HG02840 (cell line): ENCODE results near the gene PHF21B.

Experiments
- ATAC-seq: cut with Tn5 transposase; IDR thresholded peaks from one replicate; pipeline ENCODE4 v1.9.1; 2021; ENCODE audit warnings: mild to moderate bottlenecking, moderate library complexity, moderate number of reproducible peaks; ENCODE audit not compliant: unreplicated experiment, low FRiP score

Gene PHF21B

GRCh38 chr22:44994399-44995104 is 15.3 kb downstream of the PHF21B start:
- ATAC-seq = no peak

- no peak for ATAC-seq
These were observed 17.6 kb downstream of the PHF21B start for GRCh38 chr22:44992166-44992565.

- no peak for ATAC-seq
These were observed 18.6 kb downstream of the PHF21B start for GRCh38 chr22:44991218-44991617.

GRCh38 chr22:44990810-44991209 is 19.0 kb downstream of the PHF21B start:
- ATAC-seq = no peak

GRCh38 chr22:44990328-44990727 is 19.5 kb downstream of the PHF21B start:
- no peak for ATAC-seq

DNA sequence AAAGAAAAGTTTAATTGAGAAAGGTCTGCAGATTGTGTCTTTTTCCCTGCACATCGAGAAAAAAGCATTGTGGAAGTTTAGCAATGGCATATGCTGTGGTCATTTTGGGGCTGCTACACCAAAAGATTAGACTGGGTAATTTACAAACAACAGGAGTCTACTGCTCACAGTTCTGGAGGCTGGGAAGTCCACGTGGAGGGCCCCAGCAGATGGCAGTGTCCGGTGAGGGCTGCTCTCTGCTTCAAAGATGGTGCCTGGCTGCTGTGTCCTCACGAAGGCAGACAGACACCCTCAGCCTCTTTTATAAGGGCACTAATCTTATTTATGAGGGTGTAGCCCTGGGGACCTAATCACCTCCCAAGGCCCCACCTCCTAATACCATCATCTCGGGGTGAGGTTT is 21.1 kb downstream of the PHF21B start:
- no peak for ATAC-seq

- no peak for ATAC-seq
These were observed 22.9 kb downstream of the PHF21B start for GRCh38 chr22:44986926-44987325.

DNA sequence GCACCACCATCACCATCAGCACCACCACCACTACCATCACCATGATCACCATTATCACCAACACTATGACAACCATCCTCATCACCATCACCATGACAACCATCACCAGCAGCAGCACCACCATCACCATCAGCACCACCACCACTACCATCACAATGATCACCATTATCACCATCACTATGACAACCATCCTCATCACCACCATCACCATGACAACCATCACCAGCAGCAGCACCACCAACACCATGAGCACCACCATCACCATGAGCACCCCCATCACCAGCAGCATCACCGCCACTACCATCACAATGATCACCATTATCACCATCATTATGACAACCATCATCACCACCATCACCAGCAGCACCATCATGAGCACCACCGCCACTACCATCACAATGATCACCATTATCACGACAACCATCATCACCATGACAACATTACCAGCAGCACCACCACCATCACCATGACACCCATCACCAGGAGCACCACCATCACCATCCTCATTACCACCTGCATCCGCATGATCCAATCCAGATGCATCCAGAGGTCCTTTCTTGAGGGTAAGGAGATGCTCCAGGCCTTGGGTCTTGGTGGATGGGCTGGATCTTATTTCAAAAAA is 23.8 kb downstream of the PHF21B start:
- ATAC-seq = no peak

DNA sequence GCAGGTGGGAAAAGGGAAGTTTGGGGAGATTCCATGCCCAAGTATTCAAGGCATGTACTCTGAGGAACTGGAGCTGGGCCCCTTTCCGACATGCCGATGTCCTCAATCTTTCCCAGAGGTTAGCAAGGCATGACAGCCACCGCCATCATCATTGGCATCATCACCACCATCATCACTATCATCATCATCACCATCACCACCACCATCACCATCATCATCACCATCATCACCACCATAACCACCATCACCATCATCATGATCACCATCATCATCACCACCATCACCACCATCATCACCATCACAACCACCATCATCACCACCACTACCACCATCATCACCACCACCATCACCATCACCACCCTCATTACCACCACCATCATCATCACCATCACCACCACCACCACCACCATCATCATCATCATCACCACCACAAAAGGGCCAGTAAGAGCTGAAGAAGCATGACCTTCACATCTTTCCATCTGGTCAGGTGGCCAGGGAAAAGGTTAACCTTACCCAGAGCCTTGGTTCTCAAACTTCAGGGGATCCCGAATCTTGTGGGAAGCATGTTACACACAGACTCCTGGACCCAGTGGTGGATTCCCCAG is 25.8 kb downstream of the PHF21B start:
- ATAC-seq = no peak

DNA sequence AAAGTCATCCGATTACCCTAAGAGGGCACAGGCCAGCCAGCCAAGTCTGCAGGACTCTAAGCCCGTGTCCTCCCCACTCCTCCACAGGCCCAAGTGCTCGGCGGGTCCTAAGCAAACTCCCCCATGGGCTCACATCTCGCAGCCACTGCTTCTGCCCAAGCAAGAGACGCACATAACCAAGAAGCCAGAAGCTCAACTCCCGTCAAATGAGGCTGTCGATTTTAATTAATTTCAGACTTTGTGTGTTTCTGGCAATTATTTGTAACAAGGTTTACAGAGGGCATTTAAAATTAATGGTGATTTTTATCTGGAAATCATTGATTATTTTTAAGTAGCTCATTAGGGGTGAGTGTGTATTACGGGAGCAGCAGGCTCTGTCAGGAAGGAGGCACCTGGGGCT is 27.4 kb downstream of the PHF21B start:
- no peak for ATAC-seq

DNA sequence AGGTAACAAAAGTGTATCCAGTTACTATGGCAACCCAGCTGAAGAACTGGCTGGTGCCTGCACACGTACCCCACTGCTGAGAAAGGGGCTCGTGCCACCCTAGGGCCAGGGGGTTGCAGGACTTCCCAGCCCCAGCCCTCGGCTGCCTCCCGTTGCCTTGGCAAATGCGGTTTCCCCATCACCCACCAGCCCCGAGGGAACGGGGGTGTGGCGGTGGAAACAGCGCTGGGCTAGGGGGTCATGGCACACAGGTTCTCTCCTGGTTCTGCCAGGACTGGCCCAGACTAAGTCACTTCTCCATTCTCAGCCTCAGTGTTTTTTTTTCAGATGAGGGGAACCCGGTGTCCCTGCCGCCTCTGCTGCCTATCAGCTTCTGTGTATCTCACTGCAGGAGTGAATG is 27.9 kb downstream of the PHF21B start:
- no peak for ATAC-seq

DNA sequence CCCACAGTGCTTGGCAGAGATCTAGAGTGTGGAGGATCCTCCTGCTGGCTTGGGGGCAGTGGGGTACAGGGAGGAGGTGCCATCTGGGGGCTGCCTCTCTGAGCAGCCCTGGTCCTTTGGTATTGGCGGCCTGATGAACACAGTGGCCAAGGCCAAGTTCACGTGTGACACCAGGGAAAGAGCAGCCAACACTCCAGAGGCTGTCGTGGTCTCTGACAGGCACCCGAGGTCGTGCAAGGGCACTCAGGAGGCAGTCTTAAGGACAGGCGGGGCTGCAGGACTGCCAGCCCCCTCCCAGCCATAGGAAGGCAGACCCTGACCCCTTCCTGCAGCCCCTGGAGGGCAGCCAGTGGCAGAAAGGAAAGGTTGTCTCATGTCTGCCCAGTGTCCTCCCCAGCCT is 30.7 kb downstream of the PHF21B start:
- ATAC-seq = no peak

- ATAC-seq = no peak
These were observed 34.2 kb downstream of the PHF21B start for GRCh38 chr22:44975427-44976262.

DNA sequence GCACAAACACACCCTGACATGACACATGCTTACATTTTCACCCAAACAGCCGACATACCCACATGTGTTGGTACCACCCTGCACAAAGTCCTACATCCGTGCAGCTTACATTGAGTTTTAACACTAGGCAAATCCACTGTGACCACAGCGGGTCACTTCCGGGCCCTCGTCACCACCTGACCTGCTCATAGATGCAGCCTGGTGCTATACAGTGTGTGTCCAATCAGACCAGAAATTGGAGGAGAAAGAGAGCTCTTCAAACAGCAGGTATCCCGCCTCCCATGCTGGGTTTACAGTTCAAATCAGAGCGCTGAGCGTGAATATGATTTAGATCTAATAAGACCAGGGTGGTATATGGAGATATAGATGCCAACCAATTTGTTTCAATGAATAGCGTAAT is 35.4 kb downstream of the PHF21B start:
- ATAC-seq = no peak

DNA sequence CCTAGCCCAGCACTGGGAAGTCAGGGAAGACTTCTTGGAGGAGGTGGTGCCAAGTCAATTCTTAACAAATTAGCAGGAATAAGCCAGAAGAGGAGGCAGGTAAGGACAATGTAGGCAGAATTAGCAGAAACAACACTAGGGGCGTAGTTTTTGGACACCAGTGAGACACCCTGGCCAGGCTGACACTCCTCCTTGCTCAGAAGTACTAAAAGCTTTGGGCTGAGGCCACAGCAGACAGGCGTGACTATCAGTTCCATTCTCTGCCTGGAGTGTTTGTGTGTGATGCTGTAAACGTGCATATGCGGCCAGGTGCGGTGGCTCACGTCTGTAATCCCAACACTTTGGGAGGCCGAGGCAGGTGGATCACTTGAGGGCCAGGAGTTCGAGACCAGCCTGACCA is 36.0 kb downstream of the PHF21B start:
- ATAC-seq = no peak

GRCh38 chr22:44972363-44973083 is 37.3 kb downstream of the PHF21B start:
- no peak for ATAC-seq

DNA sequence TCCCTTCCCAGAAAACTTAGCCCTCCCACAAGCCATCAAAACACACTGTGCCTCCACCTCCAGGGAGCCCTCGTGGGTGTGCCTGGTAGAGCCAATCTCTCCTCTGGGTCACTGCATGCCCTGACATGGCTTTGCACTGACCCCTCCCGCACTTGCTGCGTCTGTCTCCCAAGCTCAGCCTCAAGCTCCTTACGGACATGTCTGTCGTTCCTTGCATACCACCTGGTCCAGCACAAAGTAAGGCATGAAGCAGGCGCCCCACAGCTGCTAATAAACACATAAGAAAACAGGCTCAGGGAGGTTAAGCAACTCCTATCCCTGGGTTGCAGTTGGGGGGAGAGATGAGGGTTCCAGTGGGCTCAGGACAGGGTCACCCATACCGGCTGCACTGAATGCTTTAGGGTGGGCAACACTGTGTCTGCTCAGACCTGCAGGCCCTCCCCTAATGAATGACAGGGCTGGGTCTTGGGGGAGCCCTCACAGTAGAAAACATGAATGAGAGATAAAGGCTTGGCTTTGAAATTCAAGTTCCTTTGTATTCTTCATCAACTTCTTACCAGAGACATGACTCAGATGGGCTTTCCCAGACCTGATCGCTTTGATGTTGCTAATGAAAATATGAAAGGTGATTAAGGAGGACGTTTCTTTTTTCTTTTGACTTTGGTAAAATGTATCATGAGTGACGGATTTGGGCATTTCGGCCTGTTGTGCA is 38.0 kb downstream of the PHF21B start:
- ATAC-seq = no peak

DNA sequence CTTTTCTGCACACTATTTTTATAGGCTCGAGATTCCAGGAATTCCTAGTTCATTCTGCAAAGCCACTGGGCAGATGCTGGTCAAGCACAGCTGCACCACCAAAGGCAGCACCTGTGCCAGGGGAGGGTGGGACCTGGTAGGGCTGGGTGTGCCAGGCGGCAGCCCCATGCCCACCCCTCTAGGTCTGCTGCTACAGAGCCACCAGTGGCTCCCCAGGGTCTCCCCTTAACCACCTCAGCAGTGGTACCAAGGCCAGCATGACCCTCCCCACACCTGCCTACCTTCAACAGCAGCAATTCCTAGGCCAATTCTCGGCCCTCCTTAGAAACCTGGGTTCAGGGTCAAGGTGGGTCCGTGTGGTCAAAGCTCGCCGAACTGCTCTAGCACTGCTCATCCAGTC is 39.5 kb downstream of the PHF21B start:
- ATAC-seq = no peak

DNA sequence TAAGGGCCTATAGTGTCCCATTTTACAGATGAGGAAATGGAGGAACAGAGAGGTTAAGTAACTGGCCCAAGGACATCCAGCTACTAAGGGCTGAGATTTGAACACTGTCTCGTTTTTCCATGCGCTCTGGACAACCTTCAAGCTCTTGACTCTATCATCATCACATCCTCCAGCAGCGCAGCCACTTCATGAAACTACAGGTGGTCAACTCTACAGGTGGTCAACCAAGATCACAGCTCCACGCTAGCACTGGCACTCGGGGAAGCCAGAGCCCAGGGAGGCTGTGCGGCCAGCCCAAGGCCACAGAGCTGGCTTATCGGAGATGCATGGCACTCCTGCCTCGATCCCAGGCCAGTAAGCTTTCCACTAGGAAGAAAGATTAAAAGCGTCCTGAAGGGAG is 40.0 kb downstream of the PHF21B start:
- ATAC-seq = no peak

- no peak for ATAC-seq
These were observed 41.1 kb downstream of the PHF21B start for GRCh38 chr22:44968736-44969135.
